B cell (primary cell): ENCODE results near the gene INSRR. TPM values are rescaled to one million over a fixed set of nuclear protein-coding genes. Genes with fewer than 3 reads are reported as not detected.

ENCODE experiments used
- ATAC-seq: fragments of 200-7000 bp; cut with Tn5 transposase; one replicate; pipeline ENCODE4 v1.10.0; 2021; ENCODE audit warnings: low read depth, mild to moderate bottlenecking, moderate number of reproducible peaks, moderate library complexity
- CTCF ChIA-PET: fragments of 350-600 bp; sonication (Branson Sonifier 250); formaldehyde crosslinking; loops from one replicate; lab custom pipeline; 2021; ENCODE audit warnings: antibody characterized with exemption, inconsistent platforms; lab: Charles Lee
- POLR2A ChIA-PET: fragments of 350-600 bp; sonication (Branson Sonifier 250); formaldehyde crosslinking; loops from one replicate; lab custom pipeline; 2021; ENCODE audit warnings: antibody characterized with exemption; lab: Charles Lee
- DNase-seq: peaks from one replicate; pipeline ENCODE4 v3.0.0; 2013
- H2AFZ ChIP-seq: 2 replicates; pipeline ENCODE4 v1.6.1; 2012; ENCODE audit warnings: mild to moderate bottlenecking, low read depth, low read length; ENCODE audit not compliant: insufficient read depth, poor library complexity, severe bottlenecking
- H3K27ac ChIP-seq, 2 donors: 1 replicate in 1 of 2; 2 replicates in 1 of 2; pipeline ENCODE4 v1.5.1; 2012 to 2013; ENCODE audit warnings: low read length in 2 of 2, mild to moderate bottlenecking in 2 of 2, moderate library complexity in 1 of 2
- H3K27me3 ChIP-seq, 4 experiments: fragments of 200-600 bp in 1 of 4; sonication (generic) in 1 of 4; replicated peaks in 1 of 4; 1 replicate in 2 of 4; 2 replicates in 2 of 4; pipeline versions ENCODE4 v1.6.1 to v1.7.0; 2013 to 2016; ENCODE audit warnings: low read length in 3 of 4, mild to moderate bottlenecking in 2 of 4, mixed read lengths in 1 of 4, moderate library complexity in 1 of 4; ENCODE audit not compliant: insufficient read depth in 4 of 4, control insufficient read depth in 3 of 4; ENCODE audit errors: control extremely low read depth in 1 of 4
- H3K36me3 ChIP-seq, 2 experiments: replicated peaks in 1 of 2; 1 replicate in 1 of 2; 2 replicates in 1 of 2; pipeline versions ENCODE4 v1.6.1 to v1.7.1; 2013; ENCODE audit warnings: low read length in 1 of 2; ENCODE audit not compliant: insufficient read depth in 2 of 2, control insufficient read depth in 1 of 2; ENCODE audit errors: control extremely low read depth in 1 of 2, extremely low read depth in 1 of 2
- H3K4me1 ChIP-seq, 2 donors: fragments of 200-600 bp in 1 of 2; sonication (generic) in 1 of 2; 1 replicate in 1 of 2; 2 replicates in 1 of 2; pipeline versions ENCODE4 v1.5.1 to v1.6.1; 2013 to 2017; ENCODE audit warnings: low read length in 2 of 2; ENCODE audit not compliant: control insufficient read depth in 2 of 2, insufficient read depth in 2 of 2
- H3K4me2 ChIP-seq: replicated peaks from 2 replicates; pipeline ENCODE3; 2012; ENCODE audit warnings: mild to moderate bottlenecking, low read depth, low read length; ENCODE audit not compliant: poor library complexity, severe bottlenecking
- H3K4me3 ChIP-seq, 5 experiments: fragments of 200-600 bp in 1 of 5; sonication (generic) in 1 of 5; 1 replicate in 3 of 5; 2 replicates in 2 of 5; pipeline versions ENCODE4 v1.5.1 to v1.7.0; 2011 to 2016; ENCODE audit warnings: low read length in 4 of 5, mild to moderate bottlenecking in 4 of 5, low read depth in 2 of 5, control low read depth in 1 of 5, moderate library complexity in 1 of 5; ENCODE audit not compliant: insufficient read depth in 1 of 5; ENCODE audit errors: control extremely low read depth in 1 of 5, extremely low read depth in 1 of 5
- H3K79me2 ChIP-seq: fragments of 200-600 bp; sonication (generic); one replicate; pipeline ENCODE4 v1.6.0; 2016; ENCODE audit warnings: low read length; ENCODE audit not compliant: control insufficient read depth, insufficient read depth
- H3K9ac ChIP-seq: fragments of 200-600 bp; sonication (generic); 2 replicates; pipeline ENCODE4 v1.6.1; 2017; ENCODE audit warnings: mild to moderate bottlenecking, low read length, moderate library complexity
- H3K9me3 ChIP-seq, 3 donors: one replicate each; pipeline versions ENCODE4 v1.6.1 to v1.7.1; 2013; ENCODE audit warnings: low read length in 2 of 3; ENCODE audit not compliant: control insufficient read depth in 2 of 3, insufficient read depth in 1 of 3; ENCODE audit errors: control extremely low read depth in 1 of 3
- H4K20me1 ChIP-seq: 2 replicates; pipeline ENCODE4 v1.6.0; 2012; ENCODE audit warnings: mild to moderate bottlenecking, low read length; ENCODE audit not compliant: insufficient read depth, control insufficient read depth, poor library complexity, severe bottlenecking
- H3K27ac Mint-ChIP-seq: one replicate; pipeline ENCODE4 v1.8.0; 2021; ENCODE audit warnings: mixed read lengths
- H3K27me3 Mint-ChIP-seq: one replicate; pipeline ENCODE4 v1.8.0; 2021; ENCODE audit warnings: mixed read lengths
- H3K4me1 Mint-ChIP-seq: one replicate; pipeline ENCODE4 v1.8.0; 2021; ENCODE audit warnings: mixed read lengths
- H3K4me3 Mint-ChIP-seq: one replicate; pipeline ENCODE4 v1.8.0; 2021; ENCODE audit warnings: mixed read lengths
- H3K9me3 Mint-ChIP-seq: one replicate; pipeline ENCODE4 v1.8.0; 2022; ENCODE audit warnings: mixed read lengths; ENCODE audit not compliant: insufficient read depth
- CTCF ChIP-seq: fragments of 200-600 bp; IDR thresholded peaks from one replicate; pipeline ENCODE4 v1.8.0; 2022; ENCODE audit warnings: antibody characterized with exemption, mild to moderate bottlenecking
- EZH2 ChIP-seq: IDR thresholded peaks from 2 replicates; pipeline ENCODE4 v1.6.1; 2012; ENCODE audit warnings: borderline replicate concordance, low read depth, mild to moderate bottlenecking, moderate library complexity, low read length; ENCODE audit not compliant: insufficient read depth, poor library complexity, severe bottlenecking
- WGBS: methylation state at CpG from one replicate; pipeline ENCODE4 v1.1.5; 2013; ENCODE audit warnings: missing lambda C conversion rate; ENCODE audit not compliant: insufficient coverage; 5-methylcytosine and 5-hydroxymethylcytosine counted together
- intact Hi-C: fragments of 100-400 bp; cut with micrococcal nuclease; formaldehyde crosslinking; loops from one replicate; pipeline ENCODE4 v1.10.0; 2022
- polyA plus RNA-seq: library from polyadenylated mRNA; depleted of rRNA; stranded (reverse); fragments of >200 nt; gene quantifications from 2 replicates; pipeline ENCODE4 v1.2.3, GENCODE V29; 2012
- total RNA-seq, 2 donors: library from RNA; stranded (reverse); fragments of 120-200 nt in 1 of 2; gene quantifications; 1 replicate in 1 of 2; 2 replicates in 1 of 2; pipeline versions ENCODE4 v1.2.3 to v1.2.4, GENCODE V29; 2013 to 2022

The INSRR gene
- total and polyA plus RNA-seq, 2 donors (not counting 1 experiment from before 2014, with no cell fraction given) = not detected

GRCh38 chr1:156826630-156827029, 32.3 kb downstream of the INSRR start:
- CTCF ChIA-PET = no interaction called here
- H3K27ac Mint-ChIP-seq = no peak overlapping the region
- H3K36me3 ChIP-seq = no peaks in the 10 kb centered on the region

GRCh38 chr1:156823210-156823790, 35.6 kb downstream of the INSRR start:
- Histone ChIP-seq H3K4me1 (no peaks in the 10 kb centered on the region), H3K9me3 (no peaks in the 10 kb centered on the region), H3K4me2 (no peak overlapping the region), H3K27ac (no peak overlapping the region), H3K4me3 (no peak overlapping the region), H3K36me3 (no peaks in the 10 kb centered on the region), H3K9ac (no peak overlapping the region), H3K27me3 (peaks cover 0 to 14% (median 4%) of the 10 kb centered on the region in 4 experiments), H4K20me1 (no peaks in the 10 kb centered on the region), H3K79me2 (no peaks in the 10 kb centered on the region), H2AFZ (no peak overlapping the region)
- Mint-ChIP-seq H3K4me3 (no peak overlapping the region), H3K27me3 (peaks cover 38% of the 10 kb centered on the region), H3K9me3 (no peaks in the 10 kb centered on the region), H3K27ac (no peak overlapping the region), H3K4me1 (no peaks in the 10 kb centered on the region)
- POLR2A ChIA-PET = no interaction called here
- CTCF ChIA-PET = no interaction called here
- intact Hi-C loops = no loop called here
- TF ChIP-seq EZH2 (no peak), CTCF (no peak)
- no peak for DNase-seq
- no peak for ATAC-seq
- WGBS = 96% methylated on average over 4 of the region's 5 CpGs

More at GRCh38 chr1:156826630-156827029, 32.3 kb downstream of the INSRR start:
- intact Hi-C loops = no loop called here
- H3K27me3 ChIP-seq = peaks cover 0 to 12% (median 5%) of the 10 kb centered on the region in 4 experiments
- no peak overlapping the region for H3K4me2 ChIP-seq
- no peak overlapping the region for H3K27ac ChIP-seq
- TF ChIP-seq EZH2 (no peak), CTCF (no peak)
- H3K79me2 ChIP-seq = no peaks in the 10 kb centered on the region
- H3K9me3 ChIP-seq = no peaks in the 10 kb centered on the region
- H3K27me3 Mint-ChIP-seq = peaks cover 36% of the 10 kb centered on the region
- no CpG with 5 or more reads among the region's 1 CpG for WGBS
- H3K4me3 ChIP-seq = no peak overlapping the region
- H3K4me3 Mint-ChIP-seq = no peak overlapping the region
- no peak overlapping the region for H2AFZ ChIP-seq
- no peaks in the 10 kb centered on the region for H3K4me1 ChIP-seq
- no peak overlapping the region for H3K9ac ChIP-seq
- no peaks in the 10 kb centered on the region for H4K20me1 ChIP-seq
- H3K9me3 Mint-ChIP-seq = no peaks in the 10 kb centered on the region
- H3K4me1 Mint-ChIP-seq = no peaks in the 10 kb centered on the region
- POLR2A ChIA-PET = no interaction called here
- ATAC-seq = no peak
- DNase-seq = no peak
